GM12878 (cell line): ENCODE data around the gene KIF26A. TPM values are rescaled to one million over a fixed set of nuclear protein-coding genes. Genes with fewer than 3 reads are reported as not detected.

Source experiments
- ATAC-seq: fragments of 200-7000 bp; cut with Tn5 transposase; 3 replicates; pipeline ENCODE4 v1.9.1; 2020; ENCODE audit warnings: mild to moderate bottlenecking, moderate library complexity
- BruUV-seq: library from RNA; stranded (reverse); fragments of 400-500 nt; replicated peaks from 2 replicates; lab custom pipeline; 2021; lab: Mats Ljungman, UMichigan
- CTCF ChIA-PET: fragments of 300-600 bp; sonication (Branson Sonifier 250); formaldehyde crosslinking; extraction: SDS; loops from one replicate; lab custom pipeline; 2021; ENCODE audit warnings: inconsistent platforms; lab: Yijun Ruan, JAX
- POLR2A ChIA-PET: fragments of 350-600 bp; formaldehyde crosslinking; extraction: SDS; loops from one replicate; lab custom pipeline; 2021; ENCODE audit warnings: inconsistent platforms; lab: Charles Lee
- RAD21 ChIA-PET: fragments of 300-600 bp; sonication (Branson Sonifier 250); formaldehyde crosslinking; loops from one replicate; lab custom pipeline; 2023; ENCODE audit warnings: antibody characterized with exemption; ENCODE audit not compliant: unreplicated experiment; lab: Charles Lee
- SMC1A ChIA-PET: fragments of 300-600 bp; sonication (Branson Sonifier 250); formaldehyde crosslinking; loops from one replicate; lab custom pipeline; 2023; ENCODE audit not compliant: unreplicated experiment, uncharacterized antibody; lab: Charles Lee
- DNase-seq: peaks from one replicate; pipeline ENCODE4 v3.0.0-alpha.2; 2011; ENCODE audit warnings: low read depth, low spot score
- FAIRE-seq: peaks from 3 replicates; lab custom pipeline; 2011; peaks lifted over from hg19 to GRCh38; lab: Jason Lieb, UNC
- H2AFZ ChIP-seq: 2 replicates; pipeline ENCODE4 v1.6.0; 2011; ENCODE audit warnings: low read depth, low read length, control low read depth; ENCODE audit not compliant: control insufficient read depth
- H3K27ac ChIP-seq: 2 replicates; pipeline ENCODE4 v1.5.1; 2011; ENCODE audit warnings: control low read depth; ENCODE audit not compliant: control insufficient read depth, insufficient read depth
- H3K27me3 ChIP-seq, 2 experiments: replicated peaks in 1 of 2; 2 replicates each; pipeline versions ENCODE4 v1.6.0 to v1.6.1; 2011; ENCODE audit warnings: low read length in 1 of 2; ENCODE audit not compliant: control insufficient read depth in 2 of 2, insufficient read depth in 2 of 2
- H3K36me3 ChIP-seq, 2 experiments: 2 replicates each; pipeline ENCODE4 v1.5.1; 2011; ENCODE audit warnings: low read length in 1 of 2; ENCODE audit not compliant: control insufficient read depth in 2 of 2, insufficient read depth in 2 of 2
- H3K4me1 ChIP-seq: 2 replicates; pipeline ENCODE4 v1.6.1; 2011; ENCODE audit warnings: mild to moderate bottlenecking, low read length, moderate library complexity, mixed read lengths; ENCODE audit not compliant: control insufficient read depth, insufficient read depth
- H3K4me2 ChIP-seq: 2 replicates; pipeline ENCODE4 v1.6.0; 2011; ENCODE audit warnings: control low read depth; ENCODE audit not compliant: control insufficient read depth, insufficient read depth
- H3K4me3 ChIP-seq: fragments of 200-600 bp; sonication (generic); 2 replicates; pipeline ENCODE4 v1.5.1; 2016
- H3K79me2 ChIP-seq: 2 replicates; pipeline ENCODE4 v1.6.0; 2011; ENCODE audit warnings: low read length; ENCODE audit not compliant: control insufficient read depth, insufficient read depth
- H3K9ac ChIP-seq: 2 replicates; pipeline ENCODE4 v1.8.0; 2011; ENCODE audit warnings: low read length, control low read depth, mixed read lengths; ENCODE audit not compliant: control insufficient read depth, insufficient read depth
- H3K9me3 ChIP-seq: replicated peaks from 3 replicates; pipeline ENCODE4 v1.5.1; 2011; ENCODE audit warnings: mild to moderate bottlenecking, low read length; ENCODE audit not compliant: control insufficient read depth, insufficient read depth
- H4K20me1 ChIP-seq: 2 replicates; pipeline ENCODE4 v1.6.0; 2011; ENCODE audit not compliant: control insufficient read depth, insufficient read depth
- ATF7 ChIP-seq: fragments of 450-650 bp; IDR thresholded peaks from 2 replicates; pipeline ENCODE4 v1.6.1; 2016; ENCODE audit warnings: low read depth, mild to moderate bottlenecking
- CBFB ChIP-seq: IDR thresholded peaks from 2 replicates; pipeline ENCODE4 v1.6.1; 2016; ENCODE audit warnings: antibody characterized with exemption, low read depth
- EED ChIP-seq: sonication (generic); IDR thresholded peaks from 2 replicates; pipeline ENCODE4 v1.6.1; 2016; ENCODE audit warnings: antibody characterized with exemption, low read depth
- FOS ChIP-seq: IDR thresholded peaks from 3 replicates; pipeline ENCODE4 v1.6.1; 2011; ENCODE audit warnings: borderline replicate concordance; ENCODE audit not compliant: insufficient read length; ENCODE audit errors: extremely low read depth
- MEF2A ChIP-seq: IDR thresholded peaks from 2 replicates; pipeline ENCODE4 v1.6.1; 2011; ENCODE audit warnings: low read depth, mild to moderate bottlenecking, low read length, moderate library complexity; ENCODE audit not compliant: insufficient read depth
- NFYA ChIP-seq: IDR thresholded peaks from 2 replicates; pipeline ENCODE4 v1.6.1; 2011; ENCODE audit warnings: low read depth, mild to moderate bottlenecking, low read length, improper control_type of control experiment, borderline replicate concordance
- NKRF ChIP-seq: fragments of 450-650 bp; conservative IDR thresholded peaks from 2 replicates; pipeline ENCODE4 v1.6.1; 2017; ENCODE audit warnings: mild to moderate bottlenecking, moderate library complexity
- PAX5 ChIP-seq: IDR thresholded peaks from 2 replicates; pipeline ENCODE4 v1.6.1; 2011; ENCODE audit warnings: low read depth, low read length, borderline replicate concordance
- PBX3 ChIP-seq: IDR thresholded peaks from 2 replicates; pipeline ENCODE4 v1.6.1; 2011; ENCODE audit warnings: mild to moderate bottlenecking, low read depth, low read length, moderate library complexity; ENCODE audit not compliant: insufficient replicate concordance
- SMC3 ChIP-seq: IDR thresholded peaks from 2 replicates; pipeline ENCODE4 v1.6.1; 2011; ENCODE audit warnings: low read length, improper control_type of control experiment, borderline replicate concordance
- SPI1 ChIP-seq: IDR thresholded peaks from 2 replicates; pipeline ENCODE4 v1.6.1; 2011; ENCODE audit warnings: low read depth, mild to moderate bottlenecking, low read length, moderate library complexity, borderline replicate concordance; ENCODE audit not compliant: insufficient read depth
- ZBTB33 ChIP-seq: fragments of 450-650 bp; IDR thresholded peaks from 2 replicates; pipeline ENCODE4 v1.6.1; 2017; ENCODE audit warnings: mild to moderate bottlenecking
- ZNF207 ChIP-seq: fragments of 450-650 bp; IDR thresholded peaks from 2 replicates; pipeline ENCODE4 v1.6.1; 2014; ENCODE audit warnings: antibody characterized with exemption, mild to moderate bottlenecking, borderline replicate concordance
- WGBS: methylation state at CpG from one replicate; pipeline ENCODE4 v1.1.6; 2016; ENCODE audit warnings: low lambda C conversion rate; ENCODE audit not compliant: insufficient replicate concordance, insufficient coverage; ENCODE audit errors: missing lambda C conversion rate; 5-methylcytosine and 5-hydroxymethylcytosine counted together
- in situ Hi-C: fragments of 300-500 bp; cut with MboI; formaldehyde crosslinking; loops from 9 replicates; pipeline ENCODE4 v1.14.3; 2018; ENCODE audit warnings: mixed read lengths
- intact Hi-C: fragments of 100-400 bp; cut with micrococcal nuclease; formaldehyde crosslinking; loops from one replicate; pipeline ENCODE4 v1.14.2; 2022; ENCODE audit not compliant: unreplicated experiment
- polyA plus RNA-seq, 11 experiments: library from polyadenylated mRNA; depleted of rRNA in 4 of 11; unstranded in 6 of 11; stranded (reverse) in 5 of 11; fragments of >200 nt; fragmentation: Nextera tagmentation in 4 of 11; fragmentation: Illumina TruSeq in 1 of 11; extraction: Ambion mirVana in 4 of 11; extraction: Trizol in 1 of 11; gene quantifications; 1 replicate in 1 of 11; 2 replicates in 10 of 11; pipeline versions ENCODE4 v1.2.1 to v1.2.3, GENCODE V29; 2011 to 2016; ENCODE audit warnings: inconsistent platforms in 2 of 11, missing spikeins in 2 of 11, low read depth in 1 of 11
- total RNA-seq, 4 experiments: library from RNA; depleted of rRNA in 3 of 4; stranded (reverse); fragments of >200 nt in 3 of 4; fragmentation: Illumina TruSeq in 1 of 4; extraction: Trizol in 1 of 4; gene quantifications; 2 replicates each; pipeline versions ENCODE4 v1.2.1 to v1.2.3, GENCODE V29; 2013 to 2021
- TF ChIP-seq, protein P1 (sequence below): fragments of 450-650 bp; IDR thresholded peaks from 2 replicates; pipeline ENCODE4 v1.6.1; 2018; ENCODE audit warnings: borderline replicate concordance, mild to moderate bottlenecking; ENCODE audit not compliant: partially characterized antibody

KIF26A gene
- total and polyA plus RNA-seq, 10 of the 15 experiments (the other 5 are each of a cell fraction or from before 2014, with no cell fraction given): 0.05 TPM; not detected in 9

- no peak for TF ChIP-seq SPI1
- TF ChIP-seq ATF7: no peak
- no peak for TF ChIP-seq PAX5
- no peak for TF ChIP-seq CBFB
- TF ChIP-seq ZNF207: no peak
- TF ChIP-seq NKRF: no peak
- TF ChIP-seq NFYA: no peak
- no peak for TF ChIP-seq EED
- no peak for TF ChIP-seq PBX3
- TF ChIP-seq FOS: no peak
- TF ChIP-seq ZBTB33: no peak
- TF ChIP-seq MEF2A: no peak
- no peak for TF ChIP-seq SMC3
- TF ChIP-seq, protein P1, sequence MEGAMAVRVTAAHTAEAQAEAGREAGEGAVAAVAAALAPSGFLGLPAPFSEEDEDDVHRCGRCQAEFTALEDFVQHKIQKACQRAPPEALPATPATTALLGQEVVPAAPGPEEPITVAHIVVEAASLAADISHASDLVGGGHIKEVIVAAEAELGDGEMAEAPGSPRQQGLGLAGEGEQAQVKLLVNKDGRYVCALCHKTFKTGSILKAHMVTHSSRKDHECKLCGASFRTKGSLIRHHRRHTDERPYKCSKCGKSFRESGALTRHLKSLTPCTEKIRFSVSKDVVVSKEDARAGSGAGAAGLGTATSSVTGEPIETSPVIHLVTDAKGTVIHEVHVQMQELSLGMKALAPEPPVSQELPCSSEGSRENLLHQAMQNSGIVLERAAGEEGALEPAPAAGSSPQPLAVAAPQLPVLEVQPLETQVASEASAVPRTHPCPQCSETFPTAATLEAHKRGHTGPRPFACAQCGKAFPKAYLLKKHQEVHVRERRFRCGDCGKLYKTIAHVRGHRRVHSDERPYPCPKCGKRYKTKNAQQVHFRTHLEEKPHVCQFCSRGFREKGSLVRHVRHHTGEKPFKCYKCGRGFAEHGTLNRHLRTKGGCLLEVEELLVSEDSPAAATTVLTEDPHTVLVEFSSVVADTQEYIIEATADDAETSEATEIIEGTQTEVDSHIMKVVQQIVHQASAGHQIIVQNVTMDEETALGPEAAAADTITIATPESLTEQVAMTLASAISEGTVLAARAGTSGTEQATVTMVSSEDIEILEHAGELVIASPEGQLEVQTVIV: no peak
Observed at GRCh38 chr14:104115691-104116287, 22.6 kb upstream of the KIF26A start.

More at GRCh38 chr14:104115691-104116287, 22.6 kb upstream of the KIF26A start:
- H3K27ac ChIP-seq: no peak overlapping the region
- H3K9me3 ChIP-seq: no peaks in the 10 kb centered on the region
- WGBS: 83% methylated on average over 8 of the region's 9 CpGs
- H3K9ac ChIP-seq: no peak overlapping the region
- FAIRE-seq: no peak
- no peak for DNase-seq
- no peaks in the 10 kb centered on the region for H3K79me2 ChIP-seq
- H3K36me3 ChIP-seq: no peaks in the 10 kb centered on the region
- no peak overlapping the region for H3K4me3 ChIP-seq
- intact Hi-C loops: no loop called here
- no peaks in the 10 kb centered on the region; a peak in 1 of 4 replicates for H3K27me3 ChIP-seq
- no peaks in the 10 kb centered on the region for H4K20me1 ChIP-seq
- ChIA-PET RAD21 (no interaction called here), SMC1A (no interaction called here), CTCF (no interaction called here), POLR2A (no interaction called here)
- H2AFZ ChIP-seq: no peak overlapping the region
- ATAC-seq: no peak
- no TSS peak for BruUV-seq
- in situ Hi-C loops: no loop called here
- H3K4me1 ChIP-seq: no peaks in the 10 kb centered on the region
- H3K4me2 ChIP-seq: no peak overlapping the region
